ENCODE results near the gene NR4A3.
"Not testable (repeated sequence)": the region's sequence is repeated elsewhere in the genome, so short reads cannot be mapped to it uniquely, and the experiment has no call there.

NR4A3 gene

DNA sequence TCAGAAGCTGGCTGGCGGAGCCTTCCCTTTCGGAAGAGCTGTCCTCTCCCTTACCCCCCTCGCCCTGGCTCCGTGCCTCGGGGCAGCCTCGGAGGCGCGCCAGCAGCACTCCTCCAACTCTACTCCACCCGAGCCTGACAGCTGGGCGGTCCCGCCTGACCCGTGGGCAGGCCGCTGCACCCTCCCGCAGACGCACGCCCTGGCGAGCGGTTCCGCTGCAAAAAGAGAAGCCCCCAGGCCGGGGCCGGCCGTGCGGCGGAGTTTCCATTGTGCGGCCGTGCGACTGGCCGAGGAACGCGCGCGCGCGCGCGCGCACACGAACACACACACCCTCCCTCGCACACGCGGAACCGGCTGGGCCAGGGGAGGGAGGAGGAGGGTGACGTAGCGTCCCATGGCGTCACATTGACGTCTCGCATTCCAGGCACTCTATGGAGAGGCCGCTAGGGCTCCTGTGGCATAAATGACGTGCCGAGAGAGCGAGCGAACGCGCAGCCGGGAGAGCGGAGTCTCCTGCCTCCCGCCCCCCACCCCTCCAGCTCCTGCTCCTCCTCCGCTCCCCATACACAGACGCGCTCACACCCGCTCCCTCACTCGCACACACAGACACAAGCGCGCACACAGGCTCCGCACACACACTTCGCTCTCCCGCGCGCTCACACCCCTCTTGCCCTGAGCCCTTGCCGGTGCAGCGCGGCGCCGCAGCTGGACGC, at the start of gene NR4A3:
Gene NR4A3 (plus strand): TSS at position 490 of the 713 bp plus-strand sequence. CDS start 6,158 bp downstream, outside the sequence.
- peak; percentile 85 for DNase-seq (ENCODE audit: low read depth)

DNA sequence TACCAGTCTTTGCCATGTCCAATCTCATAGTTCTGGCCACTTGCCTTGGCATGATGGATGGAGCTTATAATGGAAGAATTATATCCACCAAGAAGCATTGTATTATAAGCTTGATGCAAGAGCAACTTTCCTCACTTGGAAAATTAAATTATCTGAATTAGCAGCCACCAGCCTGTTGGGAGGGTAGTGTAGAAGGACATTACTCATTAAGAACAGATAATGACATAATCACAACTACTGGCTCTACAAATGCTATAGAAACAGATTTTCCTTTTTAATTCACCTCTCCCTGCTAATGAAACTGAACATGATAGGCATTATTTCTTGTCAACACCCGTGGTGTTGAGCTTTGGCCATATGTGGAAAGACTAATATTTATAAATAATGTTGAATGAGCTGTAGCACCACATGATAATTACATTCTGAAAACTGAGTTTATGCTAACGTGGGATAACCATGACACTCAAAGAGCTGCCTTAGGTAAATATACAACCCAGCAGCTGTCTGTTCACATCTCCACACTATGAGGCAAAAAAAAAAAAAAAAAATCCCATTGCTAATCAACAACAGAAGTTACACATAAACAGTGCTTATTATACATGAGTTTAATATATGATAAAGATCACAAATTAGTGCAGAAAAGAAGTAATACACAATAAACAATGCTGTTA, 48.1 kb upstream of the NR4A3 start:
- DNase-seq (ENCODE audit: low read depth), result no peak

DNA sequence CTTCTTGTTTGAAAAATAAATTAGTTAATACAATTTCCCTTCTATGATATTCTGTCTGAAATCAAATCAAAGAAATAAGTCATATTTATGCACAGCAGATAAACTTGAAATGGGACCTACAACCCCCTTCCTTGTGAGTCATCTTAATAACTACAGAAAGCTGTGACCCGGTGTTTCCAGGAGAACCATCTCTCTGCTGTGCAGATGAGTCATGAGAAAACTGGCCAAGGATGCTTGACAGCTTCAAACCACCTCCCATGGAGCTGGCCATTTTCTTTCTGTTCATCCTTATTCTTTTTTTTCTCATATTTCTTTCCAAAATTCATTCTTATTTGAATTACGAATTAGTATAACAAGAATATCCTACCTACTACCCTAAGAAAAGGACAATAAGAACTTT, 43.4 kb upstream of the NR4A3 start:
- peak; percentile 23 for DNase-seq (ENCODE audit: low read depth)

DNA sequence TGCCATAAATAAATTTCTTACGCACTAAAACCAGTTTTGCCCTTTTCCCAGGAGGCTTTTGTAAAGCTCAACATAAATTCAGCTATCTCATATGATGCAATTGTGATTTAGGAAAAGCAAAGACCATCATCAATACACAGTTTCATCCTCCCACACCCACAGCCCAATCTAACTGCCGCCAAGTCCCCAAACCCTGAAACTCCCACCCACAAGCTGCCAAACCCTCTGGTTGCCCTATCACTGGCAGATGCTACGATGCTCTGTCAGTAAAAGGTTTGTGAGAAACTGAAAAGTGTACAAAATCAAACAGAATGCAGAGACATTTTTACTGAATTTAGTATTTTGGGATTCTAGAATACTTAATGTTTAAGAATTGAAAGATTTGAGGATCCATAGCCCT, 42.8 kb upstream of the NR4A3 start:
- DNase-seq (ENCODE audit: low read depth), result no peak

DNA sequence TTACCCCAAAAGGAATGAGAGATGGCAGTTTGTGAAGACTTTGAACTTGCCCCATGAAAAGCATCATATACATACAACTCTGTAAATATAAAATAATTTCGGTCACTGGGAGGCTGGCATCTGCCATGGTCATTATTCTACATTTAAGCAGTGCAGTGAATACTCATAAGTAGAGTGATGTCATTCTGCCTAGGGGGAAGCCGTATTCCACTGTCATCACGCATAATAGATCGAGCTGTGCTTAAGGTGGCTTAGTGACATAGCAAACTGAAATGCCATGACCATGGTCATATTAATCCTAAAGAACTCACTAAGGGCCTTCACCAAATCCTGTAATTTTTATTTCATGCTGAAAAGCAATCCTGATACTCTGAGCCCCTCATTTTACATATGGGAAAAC, 42.4 kb upstream of the NR4A3 start:
- no peak for DNase-seq (ENCODE audit: low read depth)

DNA sequence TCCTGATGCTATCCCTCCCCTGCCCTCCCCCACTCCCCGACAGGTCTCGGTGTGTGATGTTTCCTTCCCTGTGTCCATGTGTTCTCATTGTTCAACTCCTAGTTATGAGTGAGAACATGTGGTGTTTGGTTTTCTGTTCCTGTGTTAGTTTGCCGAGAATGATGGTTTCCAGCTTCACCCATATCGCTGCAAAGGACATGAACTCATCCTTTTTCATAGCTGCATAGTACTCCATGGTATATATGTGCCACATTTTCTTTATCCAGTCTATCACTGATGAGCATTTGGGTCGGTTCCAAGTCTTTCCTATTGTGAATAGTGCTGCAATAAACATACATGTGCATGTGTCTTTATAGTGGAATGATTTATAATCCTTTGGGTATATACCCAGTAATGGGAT, 39.3 kb upstream of the NR4A3 start:
- DNase-seq (ENCODE audit: low read depth), result not testable (repeated sequence)

DNA sequence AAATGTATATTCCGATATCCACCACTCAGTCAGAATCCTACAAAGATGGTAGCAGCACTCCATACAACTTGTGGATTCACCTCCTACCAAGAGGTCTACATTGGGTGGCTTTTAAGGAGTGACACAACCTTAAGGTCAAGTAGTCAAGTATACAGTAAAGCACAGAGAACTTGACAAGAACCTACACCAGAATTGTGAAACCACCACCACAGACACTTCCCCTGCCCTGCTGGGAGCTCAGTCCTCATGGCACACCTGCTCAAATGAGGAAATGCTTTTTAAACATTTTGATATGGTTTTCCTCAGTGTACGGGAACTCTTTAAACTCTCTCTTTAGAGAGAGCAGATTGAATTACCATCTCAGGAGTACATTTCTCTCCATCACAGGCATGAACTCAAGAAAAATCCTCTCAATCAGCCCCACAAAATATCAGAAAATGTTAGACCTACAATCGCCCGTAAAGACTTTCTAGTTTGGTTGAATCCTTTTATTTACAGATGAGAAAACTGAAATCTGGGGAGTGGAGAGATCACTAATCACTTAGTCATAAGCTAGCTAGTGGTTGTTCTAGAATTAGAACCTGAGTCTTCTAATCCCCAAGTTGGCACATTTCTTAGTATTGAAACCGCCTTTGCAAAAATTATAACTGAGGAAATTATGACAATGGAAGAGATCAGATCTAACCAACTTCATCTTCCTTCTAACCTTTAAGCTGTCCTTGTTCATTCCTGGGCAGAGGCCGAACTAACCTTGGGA, 38.5 kb upstream of the NR4A3 start:
- no peak for DNase-seq (ENCODE audit: low read depth)

DNA sequence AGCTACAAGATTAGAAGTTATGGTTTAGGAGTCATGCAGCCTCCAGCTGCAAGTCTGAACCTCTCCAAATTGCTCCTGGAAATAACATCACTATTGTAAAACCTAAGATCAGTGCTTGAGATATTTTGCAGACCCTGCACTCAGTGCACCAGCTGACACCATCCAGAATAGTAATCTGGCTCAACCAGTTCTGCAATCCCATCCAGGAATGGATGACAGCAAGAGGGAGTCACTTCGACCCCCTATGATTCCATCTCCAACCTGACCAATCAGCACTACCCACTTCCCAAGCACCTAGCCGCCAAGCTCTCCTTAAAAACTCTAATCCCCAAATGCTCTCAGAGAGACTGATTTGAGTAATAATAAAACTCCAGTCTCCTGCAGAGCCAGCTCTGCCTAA, 37.9 kb upstream of the NR4A3 start:
- no peak for DNase-seq (ENCODE audit: low read depth)

DNA sequence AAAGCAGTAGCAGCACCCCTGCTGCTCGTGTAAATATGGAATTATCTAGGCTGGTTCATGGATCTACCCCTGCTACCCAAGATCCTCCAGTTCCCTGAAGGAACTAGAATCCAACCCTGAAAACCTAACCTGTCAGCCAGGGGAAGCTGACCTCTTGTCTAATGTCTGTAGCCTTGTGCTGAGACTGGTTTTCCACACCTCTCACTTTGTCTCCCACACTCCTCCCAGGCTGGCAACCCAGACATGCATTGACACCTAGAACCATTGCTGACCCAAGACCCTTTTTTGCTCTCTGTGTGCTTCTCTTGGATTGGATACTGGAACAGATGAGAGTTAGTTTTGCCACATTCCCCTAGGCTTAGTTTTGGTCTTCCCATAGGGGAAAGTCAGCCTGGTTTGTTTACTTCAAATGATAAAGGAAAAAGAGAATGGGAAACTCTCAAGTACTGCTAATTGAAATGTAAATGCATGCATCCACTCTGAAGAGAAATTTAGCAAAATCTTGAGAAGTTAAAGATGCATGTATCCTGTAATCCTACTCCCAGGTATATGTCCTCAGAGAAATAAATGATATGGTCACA, 36.6 kb upstream of the NR4A3 start:
- no peak for DNase-seq (ENCODE audit: low read depth)

DNA sequence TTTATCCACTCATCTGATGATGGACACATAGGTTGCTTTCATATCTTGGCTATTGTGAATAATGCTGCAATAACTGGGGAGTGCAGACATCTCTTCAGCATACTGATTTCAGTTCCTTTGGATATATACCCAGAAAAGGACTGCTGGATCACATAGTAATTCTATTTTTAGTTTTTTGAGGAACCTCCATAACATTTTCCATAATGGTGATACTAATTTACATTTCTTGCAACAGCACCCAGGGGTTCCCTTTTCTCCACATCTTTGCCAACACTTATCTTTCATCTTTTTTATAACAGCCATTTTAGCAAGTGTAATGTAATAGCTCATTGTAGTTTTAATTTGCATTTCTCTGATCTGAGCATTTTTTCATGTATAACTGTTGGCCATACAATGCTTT, 34.1 kb upstream of the NR4A3 start:
- no peak for DNase-seq (ENCODE audit: low read depth)

DNA sequence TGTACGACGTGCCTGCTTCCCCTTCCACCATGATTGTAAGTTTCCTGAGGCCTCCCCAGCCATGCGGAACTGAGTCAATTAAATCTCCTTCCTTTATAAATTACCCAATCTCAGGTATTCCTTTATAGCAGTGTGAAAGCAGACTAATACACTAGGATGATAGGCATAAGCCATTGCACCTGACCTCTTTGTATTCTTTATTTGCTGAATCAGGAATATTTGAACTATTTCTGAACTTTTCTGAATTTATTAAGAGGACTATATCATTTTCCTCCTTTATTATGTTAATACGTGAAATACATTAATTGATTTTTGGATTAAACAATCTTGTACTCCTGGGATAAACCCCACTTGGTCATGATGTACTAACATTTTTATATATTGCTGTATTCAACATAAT, 28.2 kb upstream of the NR4A3 start:
- DNase-seq (ENCODE audit: low read depth), result no peak

DNA sequence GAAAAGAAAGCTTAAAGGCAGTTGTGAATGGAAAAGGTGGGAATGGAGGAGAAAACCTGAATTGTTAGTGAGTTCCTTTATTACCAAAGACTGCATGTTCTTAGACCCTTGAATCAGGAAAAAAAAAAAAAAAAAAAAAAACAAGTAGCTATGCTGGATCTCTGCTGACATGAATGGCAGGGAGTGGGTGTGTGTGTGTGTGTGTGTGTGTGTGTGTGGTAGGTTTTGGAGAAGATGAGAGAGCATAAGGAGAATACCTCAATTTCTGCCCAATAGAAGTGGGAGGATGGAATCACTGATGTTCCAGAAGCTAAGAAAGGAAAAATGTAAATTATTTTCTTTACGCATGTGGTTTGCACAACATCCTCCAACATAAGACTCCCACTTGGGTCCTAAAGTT, 25.5 kb upstream of the NR4A3 start:
- DNase-seq (ENCODE audit: low read depth), result no peak

DNA sequence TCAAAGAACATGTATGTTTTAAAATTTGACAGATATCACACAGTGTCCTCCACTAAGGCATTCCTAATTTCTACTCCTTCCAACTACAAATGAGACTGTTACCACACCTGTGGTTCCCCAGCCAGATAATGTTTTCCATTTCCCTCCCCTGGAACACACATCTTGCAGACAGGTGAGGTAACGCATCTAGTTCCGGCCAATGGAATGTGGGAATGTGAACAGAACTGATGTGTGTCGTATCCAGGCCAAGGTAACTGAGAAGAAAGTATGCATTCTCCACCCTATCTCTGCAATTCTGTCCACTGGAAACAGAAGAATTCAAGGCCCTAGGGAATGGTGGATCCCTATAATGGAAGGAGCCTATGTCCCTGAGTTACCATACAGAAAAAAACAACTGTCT, 19.9 kb upstream of the NR4A3 start:
- no peak for DNase-seq (ENCODE audit: low read depth)

DNA sequence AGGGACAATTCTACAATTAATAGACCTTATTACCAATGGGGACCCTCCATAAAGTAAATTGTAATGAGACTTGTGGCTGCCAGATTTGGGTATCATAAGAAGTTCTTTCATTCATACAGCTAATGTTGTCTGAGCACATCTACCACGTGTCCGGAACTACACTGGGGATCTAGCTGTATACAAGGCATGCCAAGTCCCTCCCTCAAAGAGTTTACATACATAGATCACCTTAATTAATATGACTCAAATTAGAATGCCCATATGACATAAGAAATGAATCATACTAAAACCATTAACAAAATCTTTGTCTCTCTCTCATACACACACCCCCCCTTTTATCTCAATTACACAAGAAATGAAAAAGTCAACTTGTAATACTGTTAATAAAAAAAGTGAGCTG, 18.0 kb upstream of the NR4A3 start:
- DNase-seq (ENCODE audit: low read depth), result no peak

DNA sequence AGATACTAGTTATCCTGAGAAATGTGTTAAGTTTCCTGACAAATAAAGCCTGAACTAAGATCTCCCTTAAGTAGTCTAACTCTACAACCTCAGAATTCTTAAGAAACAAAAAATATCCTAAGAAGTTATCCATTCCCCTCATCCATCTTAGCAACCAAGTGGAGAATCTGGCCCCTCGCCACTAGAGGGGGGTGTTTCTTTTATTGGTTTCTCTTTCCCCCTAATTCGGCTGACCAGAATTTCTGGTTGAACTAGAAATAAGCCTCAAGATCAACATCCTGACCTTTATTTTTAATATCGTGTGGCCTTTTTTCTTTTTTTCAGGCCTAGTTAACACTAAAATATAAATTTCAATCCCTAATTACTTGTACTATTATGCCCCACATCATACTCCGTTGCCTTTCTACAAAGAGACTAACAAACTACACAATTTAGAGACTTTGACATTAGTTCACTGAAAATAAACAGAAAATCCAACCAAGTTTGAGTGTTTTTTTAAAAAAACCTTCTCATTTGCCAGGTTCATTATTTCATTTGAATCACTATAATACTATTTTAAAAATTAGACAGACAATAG, 14.3 kb upstream of the NR4A3 start:
- DNase-seq (ENCODE audit: low read depth), result peak; percentile 54

DNA sequence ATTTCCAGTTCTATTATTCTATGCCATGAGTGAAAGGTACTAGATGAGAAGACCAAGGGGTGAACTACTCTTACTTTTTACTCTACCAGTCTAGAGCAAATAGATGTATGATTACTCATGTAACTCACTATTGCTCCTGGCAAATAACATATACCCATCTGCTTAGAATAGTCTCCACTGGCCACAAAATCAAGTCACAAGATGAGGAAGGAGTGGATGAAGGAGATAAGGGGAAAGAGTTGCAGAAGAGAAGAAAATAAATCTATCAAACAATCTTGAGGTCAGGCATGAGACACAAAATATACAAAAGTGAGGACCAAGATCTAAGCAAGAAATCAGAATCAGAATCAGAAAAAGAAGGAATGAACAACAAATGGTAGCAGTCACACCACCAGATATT, 13.7 kb upstream of the NR4A3 start:
- no peak for DNase-seq (ENCODE audit: low read depth)

DNA sequence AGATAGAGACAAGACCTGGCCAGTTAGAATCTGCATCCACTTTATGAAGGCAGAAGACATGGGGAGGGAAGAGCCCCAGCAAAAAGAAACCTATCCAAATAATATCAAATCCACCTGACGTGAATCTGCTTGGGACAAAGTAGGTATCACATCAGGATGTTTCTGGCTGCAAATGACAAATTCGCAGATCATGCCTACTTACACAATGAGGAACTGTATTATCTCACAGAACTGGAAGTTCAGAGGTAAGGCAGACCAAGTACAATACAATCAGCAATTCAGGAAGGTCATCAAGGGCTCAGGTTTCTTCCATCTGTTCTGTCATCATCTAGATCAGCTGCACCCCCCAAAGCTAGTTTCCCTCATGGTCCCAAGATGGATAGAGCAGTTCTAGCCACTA, 13.2 kb upstream of the NR4A3 start:
- no peak for DNase-seq (ENCODE audit: low read depth)

DNA sequence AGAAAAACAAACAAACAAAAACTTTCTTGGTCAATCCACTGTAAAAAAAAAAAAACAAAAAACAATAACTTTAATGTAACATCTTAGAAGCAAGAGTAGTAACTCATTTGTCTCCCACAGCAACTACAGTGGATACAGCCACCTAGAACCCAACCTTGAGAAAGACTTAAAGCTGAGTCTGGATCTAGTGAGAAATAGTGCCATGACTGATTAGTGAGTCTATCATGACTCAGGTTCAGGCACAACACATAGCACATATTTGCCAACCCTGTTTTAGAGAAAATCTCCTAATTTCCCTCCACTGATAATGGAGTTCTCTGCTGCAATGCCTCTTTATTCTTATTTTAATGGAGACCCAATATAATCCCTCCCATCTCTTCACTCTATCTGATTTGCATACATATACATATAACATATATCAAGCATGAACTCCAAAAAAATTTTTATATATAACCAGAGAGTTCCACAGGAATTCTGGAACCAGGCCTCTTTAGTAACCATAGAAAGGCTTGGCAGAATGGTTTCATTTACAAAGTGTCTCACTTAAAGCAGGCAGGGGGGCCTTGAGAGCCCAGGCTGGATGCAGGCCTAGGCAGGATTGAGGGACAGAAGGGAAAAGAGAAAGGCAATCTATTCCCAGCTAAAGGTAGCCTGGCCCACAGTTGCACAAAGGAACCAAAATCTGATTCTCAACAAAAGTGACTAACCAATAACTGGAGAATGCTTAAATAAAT, 11.9 kb upstream of the NR4A3 start:
- no peak for DNase-seq (ENCODE audit: low read depth)

DNA sequence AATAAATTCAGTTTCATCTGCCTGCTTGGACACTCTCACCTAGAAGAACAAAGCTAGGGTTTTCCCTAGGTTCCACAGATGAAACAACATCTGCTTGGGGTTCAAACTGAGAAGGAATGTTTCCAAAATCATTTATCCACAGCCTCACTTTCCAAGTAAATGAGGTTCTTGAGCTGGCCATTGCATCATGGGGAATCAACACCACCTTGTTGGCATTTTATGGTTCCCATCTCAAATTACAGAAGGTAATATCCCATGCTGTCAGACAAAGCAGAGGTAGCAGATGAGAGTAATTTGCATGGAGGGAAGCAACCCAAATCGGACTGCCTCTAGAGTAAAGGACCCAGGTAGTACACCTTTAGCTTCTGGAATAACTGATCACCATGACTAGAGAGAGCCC, 10.5 kb upstream of the NR4A3 start:
- no peak for DNase-seq (ENCODE audit: low read depth)

DNA sequence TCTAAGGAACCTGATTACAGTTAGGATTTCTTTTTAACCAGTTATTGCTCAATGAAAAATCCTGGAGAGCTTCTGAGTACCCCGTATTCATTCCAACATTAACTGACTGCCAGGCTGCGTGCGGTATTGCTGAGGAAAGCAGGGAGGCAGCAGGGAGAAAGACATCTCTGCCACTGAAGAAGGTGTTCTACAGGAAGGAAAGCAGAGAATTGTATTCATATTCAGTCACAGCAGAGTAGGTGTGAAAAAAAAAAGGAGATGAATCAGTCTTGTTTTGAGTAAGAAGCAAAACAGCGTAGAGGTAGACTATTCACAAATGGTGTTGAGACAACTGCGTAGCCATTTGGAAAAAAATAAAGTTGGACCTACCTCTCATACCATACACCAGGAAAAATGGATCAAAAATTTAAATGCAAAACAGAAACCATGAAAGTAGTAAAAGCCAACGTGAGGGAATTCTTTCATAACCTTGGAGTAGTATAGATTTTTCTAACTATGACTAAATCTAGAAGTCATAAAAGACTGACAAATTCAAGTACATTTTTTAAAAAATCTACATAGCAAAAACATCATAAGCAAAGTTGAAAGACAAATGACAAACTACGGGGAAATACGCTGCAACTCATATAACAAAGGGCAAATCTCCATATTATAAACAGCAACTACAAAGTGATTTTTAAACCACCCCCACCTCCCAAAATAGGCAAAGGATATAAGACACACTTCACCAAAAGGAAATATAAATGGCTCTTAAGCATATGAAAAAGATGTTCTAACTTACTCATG, 9.9 kb upstream of the NR4A3 start:
- no peak for DNase-seq (ENCODE audit: low read depth)

DNA sequence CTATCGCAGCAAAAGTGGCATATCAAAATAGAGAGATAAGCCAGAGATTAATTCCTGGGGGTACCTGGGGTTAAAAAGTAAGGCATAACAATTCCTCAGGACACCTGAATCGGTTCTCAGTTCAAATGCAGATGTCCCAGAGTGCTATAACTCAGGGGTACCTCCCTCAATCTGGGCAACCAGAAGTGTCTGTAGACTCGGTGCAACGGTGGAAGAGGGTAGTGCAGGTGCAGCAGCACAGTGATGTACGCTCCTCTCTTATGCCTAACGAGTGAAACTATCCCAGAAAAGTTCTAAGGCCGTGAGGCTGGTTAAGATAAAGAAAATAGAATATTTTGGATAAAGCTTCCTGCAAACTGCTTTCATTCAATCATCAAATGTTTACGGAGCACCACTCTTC, 7.9 kb upstream of the NR4A3 start:
- DNase-seq (ENCODE audit: low read depth), result no peak

Measured in stimulated activated CD4-positive, alpha-beta T cell treated with anti-CD3 and anti-CD28 coated beads, Interleukin-2, amount 100 ng/mL, for 4 hours (primary cell).